DND-41 (cell line): Measurements from ENCODE around the gene ERG28.

Source experiments
- CTCF ChIP-seq: IDR thresholded peaks from 2 replicates; pipeline ENCODE4 v1.5.1; 2012; ENCODE audit warnings: borderline replicate concordance, low read length, moderate library complexity, mild to moderate bottlenecking; ENCODE audit not compliant: poor library complexity, severe bottlenecking; ENCODE audit errors: extremely low read depth
- EZH2 ChIP-seq: IDR thresholded peaks from 3 replicates; pipeline ENCODE4 v1.6.1; 2012; ENCODE audit warnings: borderline replicate concordance, low read depth, mild to moderate bottlenecking, moderate library complexity, low read length, inconsistent platforms; ENCODE audit not compliant: severe bottlenecking

- TF ChIP-seq CTCF: no peak
- no peak for TF ChIP-seq EZH2
Measured at GRCh38 chr14:75699331-75699730, 38.7 kb upstream of the ERG28 start.
